MM.1S (cell line): ENCODE measurements around the gene HOMER2.

Experiments used
- EZH2 ChIP-seq: fragments of 300-600 bp; sonication (generic); optimal IDR thresholded peaks from 2 replicates; pipeline ENCODE3; 2017; ENCODE audit warnings: low read depth, mild to moderate bottlenecking, antibody characterized with exemption, low read length, mixed read lengths
- EZH2phosphoT487 ChIP-seq: fragments of 300-600 bp; sonication (generic); IDR thresholded peaks from 2 replicates; pipeline ENCODE4 v1.6.1; 2018; ENCODE audit warnings: antibody characterized with exemption, low read length
- TF ChIP-seq, protein P1 (sequence below): fragments of 300-600 bp; sonication (generic); IDR thresholded peaks from 2 replicates; pipeline ENCODE4 v1.5.1; 2016; ENCODE audit warnings: antibody characterized with exemption, low read length, mixed read lengths

DNA sequence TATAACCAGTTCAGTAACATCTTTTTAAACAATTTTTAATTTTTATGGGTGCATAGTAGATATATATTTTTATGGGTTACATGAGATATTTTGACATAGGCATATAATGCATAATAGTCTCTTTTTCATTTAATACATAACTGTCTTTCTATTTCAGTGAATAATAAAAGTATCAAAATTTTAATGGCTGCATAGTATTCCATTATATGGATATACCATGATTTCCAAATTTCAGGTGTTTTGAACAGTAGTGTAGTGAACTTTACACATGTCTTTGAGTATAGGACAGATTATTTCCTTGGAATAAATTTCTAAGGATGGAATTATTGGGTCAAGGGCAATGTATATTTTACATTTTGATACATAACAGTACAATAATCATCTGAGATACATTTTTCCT is 132.4 kb downstream of the HOMER2 start:
- TF ChIP-seq, protein P1, sequence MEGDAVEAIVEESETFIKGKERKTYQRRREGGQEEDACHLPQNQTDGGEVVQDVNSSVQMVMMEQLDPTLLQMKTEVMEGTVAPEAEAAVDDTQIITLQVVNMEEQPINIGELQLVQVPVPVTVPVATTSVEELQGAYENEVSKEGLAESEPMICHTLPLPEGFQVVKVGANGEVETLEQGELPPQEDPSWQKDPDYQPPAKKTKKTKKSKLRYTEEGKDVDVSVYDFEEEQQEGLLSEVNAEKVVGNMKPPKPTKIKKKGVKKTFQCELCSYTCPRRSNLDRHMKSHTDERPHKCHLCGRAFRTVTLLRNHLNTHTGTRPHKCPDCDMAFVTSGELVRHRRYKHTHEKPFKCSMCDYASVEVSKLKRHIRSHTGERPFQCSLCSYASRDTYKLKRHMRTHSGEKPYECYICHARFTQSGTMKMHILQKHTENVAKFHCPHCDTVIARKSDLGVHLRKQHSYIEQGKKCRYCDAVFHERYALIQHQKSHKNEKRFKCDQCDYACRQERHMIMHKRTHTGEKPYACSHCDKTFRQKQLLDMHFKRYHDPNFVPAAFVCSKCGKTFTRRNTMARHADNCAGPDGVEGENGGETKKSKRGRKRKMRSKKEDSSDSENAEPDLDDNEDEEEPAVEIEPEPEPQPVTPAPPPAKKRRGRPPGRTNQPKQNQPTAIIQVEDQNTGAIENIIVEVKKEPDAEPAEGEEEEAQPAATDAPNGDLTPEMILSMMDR: no peak
- TF ChIP-seq EZH2: no peak
- no peak for TF ChIP-seq EZH2phosphoT487
